SU-DHL-6 (cell line): ENCODE measurements around the gene FBXW11.

Source experiments
- CTCF ChIP-seq: fragments of 200-600 bp; sonication (generic); IDR thresholded peaks from one replicate; pipeline ENCODE4 v1.5.1; 2017; ENCODE audit warnings: antibody characterized with exemption, mild to moderate bottlenecking, low read length, moderate library complexity; ENCODE audit not compliant: insufficient read depth, poor library complexity, severe bottlenecking
- EZH2phosphoT487 ChIP-seq: fragments of 200-600 bp; sonication (generic), shearing (Covaris generic); conservative IDR thresholded peaks from 2 replicates; pipeline ENCODE4 v1.6.1; 2018; ENCODE audit warnings: mild to moderate bottlenecking, antibody characterized with exemption, low read length, moderate library complexity, mixed read lengths

GRCh38 chr5:172008689-172009141 is 2.3 kb upstream of the FBXW11 start:
- TF ChIP-seq CTCF (no peak), EZH2phosphoT487 (no peak)
